Activated CD4-positive, CD25-positive, alpha-beta regulatory T cell (primary cell): Measurements from ENCODE around the gene DTHD1.
A peak's percentile ranks its signal among the peaks of the same experiment; 100 is the strongest.

ENCODE experiments used
- DNase-seq, 4 experiments: peaks; one replicate each; lab custom pipeline; 2025; lab: John Stamatoyannopoulos, UW

The DTHD1 gene

GRCh38 chr4:36316607-36317006, 35.2 kb downstream of the DTHD1 start:
- no peak for DNase-seq

GRCh38 chr4:36317721-36318120, 36.3 kb downstream of the DTHD1 start:
- no peak for DNase-seq

GRCh38 chr4:36320117-36320896, 38.9 kb downstream of the DTHD1 start:
- no peak for DNase-seq

GRCh38 chr4:36321176-36321575, 39.8 kb downstream of the DTHD1 start:
- DNase-seq, result no peak

GRCh38 chr4:36322921-36323354, 41.5 kb downstream of the DTHD1 start:
- peak in 1 of 4 experiments; percentile 1 for DNase-seq

GRCh38 chr4:36323816-36324419, 42.5 kb downstream of the DTHD1 start:
- no peak for DNase-seq

GRCh38 chr4:36324808-36325207, 43.4 kb downstream of the DTHD1 start:
- DNase-seq, result no peak

GRCh38 chr4:36325499-36325898, 44.1 kb downstream of the DTHD1 start:
- DNase-seq, result no peak

- DNase-seq, result no peak
Measured at GRCh38 chr4:36325926-36326325, 44.5 kb downstream of the DTHD1 start.

- DNase-seq, result no peak
Measured at GRCh38 chr4:36326476-36327029, 45.1 kb downstream of the DTHD1 start.

GRCh38 chr4:36327400-36327799, 46.0 kb downstream of the DTHD1 start:
- no peak for DNase-seq

GRCh38 chr4:36328130-36328529, 46.7 kb downstream of the DTHD1 start:
- DNase-seq, result no peak

- no peak for DNase-seq
Measured at GRCh38 chr4:36329228-36329627, 47.8 kb downstream of the DTHD1 start.

GRCh38 chr4:36330796-36331195, 49.4 kb downstream of the DTHD1 start:
- no peak for DNase-seq

GRCh38 chr4:36332023-36332781, 50.8 kb downstream of the DTHD1 start:
- no peak for DNase-seq

- no peak for DNase-seq
Measured at GRCh38 chr4:36332782-36333131, 51.3 kb downstream of the DTHD1 start.

- no peak for DNase-seq
Measured at GRCh38 chr4:36333303-36333877, 52.0 kb downstream of the DTHD1 start.

- no peak for DNase-seq
Measured at GRCh38 chr4:36337665-36338185, 56.3 kb downstream of the DTHD1 start.

- DNase-seq, result no peak
Measured at GRCh38 chr4:36338973-36339372, 57.6 kb downstream of the DTHD1 start.

- no peak for DNase-seq
Measured at GRCh38 chr4:36341936-36342335, 60.5 kb downstream of the DTHD1 start.

- no peak for DNase-seq
Measured at GRCh38 chr4:36343501-36344175, 62.2 kb downstream of the DTHD1 start.
